HepG2 (cell line): ENCODE measurements around the gene ANO9. TPM values are rescaled to one million over a fixed set of nuclear protein-coding genes. Genes with fewer than 3 reads are reported as not detected.
A peak's percentile ranks its signal among the peaks of the same experiment; 100 is the strongest.

ENCODE experiments used
- ETV5 ChIP-seq: IDR thresholded peaks from 2 replicates; pipeline ENCODE4 v1.6.1; 2018; ENCODE audit warnings: missing biosample characterization, missing genetic modification reagents, inconsistent platforms, borderline replicate concordance
- HMGXB4 ChIP-seq, 2 experiments: sonication (generic) in 1 of 2; formaldehyde crosslinking in 1 of 2; IDR thresholded peaks; 2 replicates each; pipeline versions ENCODE4 v1.4.0 to v1.6.1; 2018 to 2020; ENCODE audit warnings: missing genetic modification reagents in 2 of 2, borderline replicate concordance in 1 of 2, low read depth in 1 of 2, mild to moderate bottlenecking in 1 of 2, missing biosample characterization in 1 of 2
- HNF4A ChIP-seq: sonication (generic); formaldehyde crosslinking; IDR thresholded peaks from 2 replicates; pipeline ENCODE4 v1.4.0; 2020; ENCODE audit warnings: missing genetic modification reagents
- ISL2 ChIP-seq: sonication (generic); formaldehyde crosslinking; IDR thresholded peaks from 2 replicates; pipeline ENCODE4 v1.5.0; 2020; ENCODE audit warnings: missing genetic modification reagents
- KLF16 ChIP-seq, 2 experiments: sonication (generic) in 1 of 2; formaldehyde crosslinking in 1 of 2; IDR thresholded peaks; 2 replicates each; pipeline versions ENCODE4 v1.6.1 to v1.8.0; 2016 to 2023; ENCODE audit warnings: missing genetic modification reagents in 2 of 2, missing compliant biosample characterization in 1 of 2
- MXI1 ChIP-seq: IDR thresholded peaks from 3 replicates; pipeline ENCODE4 v1.6.1; 2012; ENCODE audit warnings: low read depth, low read length, inconsistent platforms, borderline replicate concordance
- PHF21A ChIP-seq: sonication (generic); formaldehyde crosslinking; IDR thresholded peaks from 2 replicates; pipeline ENCODE4 v1.5.0; 2020; ENCODE audit warnings: mild to moderate bottlenecking, missing genetic modification reagents
- SPEN ChIP-seq: sonication (generic); formaldehyde crosslinking; IDR thresholded peaks from 2 replicates; pipeline ENCODE4 v1.5.1; 2020; ENCODE audit warnings: low read depth, mild to moderate bottlenecking, missing genetic modification reagents
- ZHX2 ChIP-seq, 2 experiments: sonication (generic) in 1 of 2; formaldehyde crosslinking in 1 of 2; IDR thresholded peaks; 2 replicates each; pipeline versions ENCODE4 v1.6.1 to v1.9.0; 2014 to 2022; ENCODE audit warnings: antibody characterized with exemption in 1 of 2, borderline replicate concordance in 1 of 2, inconsistent platforms in 1 of 2, low read depth in 1 of 2, missing genetic modification reagents in 1 of 2
- ZNF329 ChIP-seq: sonication (generic); formaldehyde crosslinking; IDR thresholded peaks from 2 replicates; pipeline ENCODE4 v1.9.0; 2021; ENCODE audit warnings: low read depth, mild to moderate bottlenecking, missing genetic modification reagents
- ZNF432 ChIP-seq: sonication (generic); formaldehyde crosslinking; IDR thresholded peaks from 2 replicates; pipeline ENCODE4 v1.5.0; 2020; ENCODE audit warnings: missing genetic modification reagents, mild to moderate bottlenecking, borderline replicate concordance
- polyA plus RNA-seq, 8 experiments: library from polyadenylated mRNA; depleted of rRNA in 3 of 8; stranded (reverse) in 7 of 8; unstranded in 1 of 8; fragments of >200 nt; fragmentation: Illumina TruSeq in 4 of 8; extraction: Trizol in 4 of 8; gene quantifications; 2 replicates each; pipeline versions ENCODE4 v1.2.1 to v1.2.3, GENCODE V29; 2011 to 2016; ENCODE audit warnings: low read depth in 4 of 8, missing spikeins in 1 of 8, mixed read lengths in 1 of 8; ENCODE audit not compliant: insufficient read depth in 1 of 8
- total RNA-seq, 5 experiments: library from RNA; depleted of rRNA; stranded (reverse); fragments of >200 nt; fragmentation: Illumina TruSeq; extraction: Trizol; gene quantifications; 2 replicates each; pipeline ENCODE4 v1.2.3, GENCODE V29; 2016; ENCODE audit warnings: low read depth in 1 of 5
- TF ChIP-seq, protein P1 (sequence below): sonication (generic); formaldehyde crosslinking; IDR thresholded peaks from 2 replicates; pipeline ENCODE4 v1.4.0; 2020; ENCODE audit warnings: mild to moderate bottlenecking, missing genetic modification reagents
- TF ChIP-seq, protein P2 (sequence below): sonication (generic); formaldehyde crosslinking; IDR thresholded peaks from 2 replicates; pipeline ENCODE4 v1.5.1; 2020; ENCODE audit warnings: mild to moderate bottlenecking, moderate library complexity, missing genetic modification reagents

ANO9 gene
- total and polyA plus RNA-seq, 2 of the 13 experiments (the other 11 are each of a cell fraction or from before 2014, with no cell fraction given): 8.9 to 14.3 TPM

DNA sequence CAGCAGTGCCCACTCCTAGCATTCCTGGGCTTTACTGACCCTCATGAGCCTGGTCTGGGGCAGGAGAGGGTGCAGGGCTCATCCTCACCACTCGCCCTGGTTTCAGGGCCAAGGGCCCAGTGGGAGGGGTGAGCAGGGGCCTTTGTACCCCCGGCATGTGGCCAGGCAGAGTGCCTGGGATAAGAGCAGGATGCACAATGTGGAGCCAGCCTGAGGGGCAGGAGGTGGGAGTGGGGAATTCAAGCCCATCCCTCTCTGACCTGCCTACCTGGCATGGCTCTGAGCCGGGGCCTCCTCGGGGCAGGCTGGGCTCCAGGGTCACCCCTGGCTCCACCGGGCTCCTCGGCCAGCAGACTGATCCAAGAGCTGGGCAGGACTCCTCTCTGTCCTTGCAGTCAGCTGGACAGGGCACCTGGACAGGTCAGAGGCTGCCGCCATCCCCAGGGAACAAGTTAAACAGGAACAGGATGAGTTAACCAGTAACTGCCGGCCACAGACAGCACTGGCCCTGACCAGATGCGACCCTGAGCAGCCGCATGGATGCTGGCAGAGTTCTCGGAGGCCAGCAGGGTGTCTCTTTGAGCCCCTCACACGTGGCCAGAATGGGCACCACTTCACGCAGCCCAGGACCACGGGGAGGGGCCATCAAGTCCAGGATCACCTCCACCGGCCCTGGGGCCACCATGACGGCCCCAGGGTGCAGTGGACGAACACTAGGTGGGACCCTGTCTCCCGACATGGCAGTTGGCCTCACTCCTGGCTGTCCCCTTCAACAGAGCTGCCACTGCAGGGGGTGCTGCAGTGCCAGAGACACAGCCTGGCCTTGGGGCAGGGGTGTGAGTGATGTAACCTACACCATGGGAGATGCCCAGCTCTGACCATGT is 32.0 kb downstream of the ANO9 start (continued):
- TF ChIP-seq ZHX2 (IDR thresholded peaks at IDR 0.05; ENCODE audit: low read depth) (no peak), ZHX2 (CRISPR knock-in tag; IDR thresholded peaks at IDR 0.05; ENCODE audit: borderline replicate concordance) (no peak), HMGXB4 (CRISPR knock-in tag; IDR thresholded peaks at IDR 0.05; ENCODE audit: borderline replicate concordance in 1 of 2, low read depth in 1 of 2) (peak; percentile 44 to 62; a peak in 1 of 4 replicates), ISL2 (CRISPR knock-in tag) (0 out of 2 replicates have a peak, but pooled peaks have one; percentile 16), KLF16 (CRISPR knock-in tag; IDR thresholded peaks at IDR 0.05) (0 out of 4 replicates have a peak, but pooled peaks of 1 of the 2 experiments have one; percentile 33), ZNF432 (CRISPR knock-in tag) (no peak), HNF4A (CRISPR knock-in tag) (peak; percentile 58; the same call in 1 of the 2 replicates), SPEN (CRISPR knock-in tag) (peak; percentile 64; the same call in 1 of the 2 replicates), PHF21A (CRISPR knock-in tag) (peak; percentile 72; the same call in 1 of the 2 replicates), ETV5 (CRISPR knock-in tag) (peak; percentile 51; the same call in 1 of the 2 replicates), ZNF329 (0 out of 2 replicates have a peak, but pooled peaks have one; percentile 24), MXI1 (peak; percentile 71; the same call in 1 of the 3 replicates)
- TF ChIP-seq, protein P1, sequence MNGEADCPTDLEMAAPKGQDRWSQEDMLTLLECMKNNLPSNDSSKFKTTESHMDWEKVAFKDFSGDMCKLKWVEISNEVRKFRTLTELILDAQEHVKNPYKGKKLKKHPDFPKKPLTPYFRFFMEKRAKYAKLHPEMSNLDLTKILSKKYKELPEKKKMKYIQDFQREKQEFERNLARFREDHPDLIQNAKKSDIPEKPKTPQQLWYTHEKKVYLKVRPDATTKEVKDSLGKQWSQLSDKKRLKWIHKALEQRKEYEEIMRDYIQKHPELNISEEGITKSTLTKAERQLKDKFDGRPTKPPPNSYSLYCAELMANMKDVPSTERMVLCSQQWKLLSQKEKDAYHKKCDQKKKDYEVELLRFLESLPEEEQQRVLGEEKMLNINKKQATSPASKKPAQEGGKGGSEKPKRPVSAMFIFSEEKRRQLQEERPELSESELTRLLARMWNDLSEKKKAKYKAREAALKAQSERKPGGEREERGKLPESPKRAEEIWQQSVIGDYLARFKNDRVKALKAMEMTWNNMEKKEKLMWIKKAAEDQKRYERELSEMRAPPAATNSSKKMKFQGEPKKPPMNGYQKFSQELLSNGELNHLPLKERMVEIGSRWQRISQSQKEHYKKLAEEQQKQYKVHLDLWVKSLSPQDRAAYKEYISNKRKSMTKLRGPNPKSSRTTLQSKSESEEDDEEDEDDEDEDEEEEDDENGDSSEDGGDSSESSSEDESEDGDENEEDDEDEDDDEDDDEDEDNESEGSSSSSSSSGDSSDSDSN (CRISPR knock-in tag): peak; percentile 68
- TF ChIP-seq, protein P2, sequence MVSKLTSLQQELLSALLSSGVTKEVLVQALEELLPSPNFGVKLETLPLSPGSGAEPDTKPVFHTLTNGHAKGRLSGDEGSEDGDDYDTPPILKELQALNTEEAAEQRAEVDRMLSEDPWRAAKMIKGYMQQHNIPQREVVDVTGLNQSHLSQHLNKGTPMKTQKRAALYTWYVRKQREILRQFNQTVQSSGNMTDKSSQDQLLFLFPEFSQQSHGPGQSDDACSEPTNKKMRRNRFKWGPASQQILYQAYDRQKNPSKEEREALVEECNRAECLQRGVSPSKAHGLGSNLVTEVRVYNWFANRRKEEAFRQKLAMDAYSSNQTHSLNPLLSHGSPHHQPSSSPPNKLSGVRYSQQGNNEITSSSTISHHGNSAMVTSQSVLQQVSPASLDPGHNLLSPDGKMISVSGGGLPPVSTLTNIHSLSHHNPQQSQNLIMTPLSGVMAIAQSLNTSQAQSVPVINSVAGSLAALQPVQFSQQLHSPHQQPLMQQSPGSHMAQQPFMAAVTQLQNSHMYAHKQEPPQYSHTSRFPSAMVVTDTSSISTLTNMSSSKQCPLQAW (CRISPR knock-in tag): peak; percentile 96
